GM23338 (cell line): ENCODE data around the gene MYO1E. TPM values are rescaled to one million over a fixed set of nuclear protein-coding genes. Genes with fewer than 3 reads are reported as not detected.

Experiments
- ATAC-seq: fragments of 200-7000 bp; cut with Tn5 transposase; 3 replicates; pipeline ENCODE4 v1.9.1; 2020
- DNase-seq: peaks from one replicate; pipeline ENCODE4 v3.0.0-alpha.2; 2015; ENCODE audit warnings: low spot score
- H2AFZ ChIP-seq: fragments of 200-600 bp; sonication (generic); 2 replicates; pipeline ENCODE4 v1.8.0; 2016; ENCODE audit warnings: antibody characterized with exemption, mild to moderate bottlenecking, moderate library complexity
- H3F3A ChIP-seq: fragments of 200-600 bp; sonication (generic); replicated peaks from 2 replicates; pipeline ENCODE4 v1.8.0; 2017; ENCODE audit warnings: antibody characterized with exemption, mixed run types, low read depth
- H3K27ac ChIP-seq: fragments of 200-600 bp; sonication (generic); 2 replicates; pipeline ENCODE4 v1.6.1; 2016; ENCODE audit warnings: low read depth
- H3K27me3 ChIP-seq: fragments of 200-600 bp; sonication (generic); 2 replicates; pipeline ENCODE4 v1.8.0; 2016; ENCODE audit warnings: mild to moderate bottlenecking, mixed run types, moderate library complexity; ENCODE audit not compliant: insufficient read depth
- H3K36me3 ChIP-seq: fragments of 200-600 bp; sonication (generic); 2 replicates; pipeline ENCODE4 v1.8.0; 2016; ENCODE audit warnings: mild to moderate bottlenecking; ENCODE audit not compliant: insufficient read depth
- H3K4me1 ChIP-seq: fragments of 200-600 bp; sonication (generic); 2 replicates; pipeline ENCODE4 v1.8.0; 2016; ENCODE audit warnings: mild to moderate bottlenecking, moderate library complexity; ENCODE audit not compliant: insufficient read depth
- H3K4me2 ChIP-seq: fragments of 200-600 bp; sonication (generic); 2 replicates; pipeline ENCODE4 v1.7.1; 2017; ENCODE audit warnings: mixed run types
- H3K4me3 ChIP-seq: fragments of 200-600 bp; sonication (generic); 2 replicates; pipeline ENCODE4 v1.6.1; 2016; ENCODE audit warnings: mixed run types
- H3K79me2 ChIP-seq: fragments of 200-600 bp; sonication (generic); replicated peaks from 2 replicates; pipeline ENCODE4 v1.8.0; 2017; ENCODE audit warnings: mild to moderate bottlenecking; ENCODE audit not compliant: insufficient read depth
- H3K9me2 ChIP-seq: fragments of 200-600 bp; sonication (generic); 2 replicates; pipeline ENCODE4 v1.8.0; 2017; ENCODE audit not compliant: insufficient read depth
- H4K20me1 ChIP-seq: fragments of 200-600 bp; sonication (generic); replicated peaks from 2 replicates; pipeline ENCODE4 v1.8.0; 2017; ENCODE audit warnings: mild to moderate bottlenecking; ENCODE audit not compliant: insufficient read depth
- H3K27ac Mint-ChIP-seq: 2 replicates; pipeline ENCODE4 v1.8.0; 2020; ENCODE audit warnings: inconsistent platforms, mild to moderate bottlenecking, moderate library complexity, mixed read lengths
- H3K27me3 Mint-ChIP-seq: 3 replicates; pipeline ENCODE4 v1.8.0; 2022; ENCODE audit warnings: low read depth, mild to moderate bottlenecking, moderate library complexity, mixed read lengths, inconsistent platforms; ENCODE audit not compliant: insufficient read depth, poor library complexity
- H3K36me3 Mint-ChIP-seq: 3 replicates; pipeline ENCODE4 v1.8.0; 2021; ENCODE audit warnings: low read depth, mild to moderate bottlenecking, inconsistent platforms, moderate library complexity, mixed read lengths
- H3K4me1 Mint-ChIP-seq: 3 replicates; pipeline ENCODE4 v1.8.0; 2020; ENCODE audit warnings: mild to moderate bottlenecking, inconsistent platforms, mixed read lengths
- H3K4me3 Mint-ChIP-seq: 3 replicates; pipeline ENCODE4 v1.8.0; 2021; ENCODE audit warnings: moderate library complexity, mild to moderate bottlenecking, inconsistent platforms, mixed read lengths
- H3K9me3 Mint-ChIP-seq: 3 replicates; pipeline ENCODE4 v1.8.0; 2020; ENCODE audit warnings: moderate library complexity, mild to moderate bottlenecking, inconsistent platforms, mixed read lengths
- CREB1 ChIP-seq: fragments of 250-450 bp; sonication (Bioruptor Pico); IDR thresholded peaks from 2 replicates; pipeline ENCODE4 v1.5.0; 2020; ENCODE audit warnings: low read depth, mild to moderate bottlenecking, moderate library complexity
- EZH2 ChIP-seq: fragments of 200-600 bp; sonication (generic); IDR thresholded peaks from one replicate; pipeline ENCODE4 v1.8.0; 2017; ENCODE audit warnings: antibody characterized with exemption, mild to moderate bottlenecking, low read depth; ENCODE audit not compliant: unreplicated experiment
- EZH2phosphoT487 ChIP-seq: fragments of 200-600 bp; sonication (generic); IDR thresholded peaks from one replicate; pipeline ENCODE4 v1.8.1; 2018; ENCODE audit warnings: antibody characterized with exemption; ENCODE audit not compliant: unreplicated experiment
- JUNB ChIP-seq: IDR thresholded peaks from one replicate; pipeline ENCODE4 v1.6.1; 2016; ENCODE audit warnings: antibody characterized with exemption; ENCODE audit not compliant: unreplicated experiment
- NANOG ChIP-seq: IDR thresholded peaks from 2 replicates; pipeline ENCODE4 v1.6.1; 2016; ENCODE audit warnings: antibody characterized with exemption, borderline replicate concordance
- POLR2AphosphoS5 ChIP-seq: IDR thresholded peaks from 2 replicates; pipeline ENCODE4 v1.6.1; 2016; ENCODE audit warnings: antibody characterized with exemption, low read depth
- STAT1 ChIP-seq: IDR thresholded peaks from one replicate; pipeline ENCODE4 v1.6.1; 2016; ENCODE audit warnings: antibody characterized with exemption; ENCODE audit not compliant: unreplicated experiment
- ZNF114 ChIP-seq: fragments of 250-450 bp; sonication (Bioruptor Pico); IDR thresholded peaks from 2 replicates; pipeline ENCODE4 v1.5.0; 2020; ENCODE audit warnings: mild to moderate bottlenecking, moderate library complexity
- polyA plus RNA-seq: library from polyadenylated mRNA; unstranded; fragments of >200 nt; fragmentation: Nextera tagmentation; extraction: Ambion mirVana; gene quantifications from 2 replicates; pipeline ENCODE4 v1.2.1, GENCODE V29; 2016
- total RNA-seq: library from RNA; depleted of rRNA; stranded (reverse); fragments of >200 nt; shearing (Covaris generic); gene quantifications from 2 replicates; pipeline ENCODE4 v1.2.3, GENCODE V29; 2014
- TF ChIP-seq, protein P1 (sequence below): fragments of 250-450 bp; sonication (Bioruptor Pico); IDR thresholded peaks from 2 replicates; pipeline ENCODE4 v1.5.0; 2020; ENCODE audit warnings: mild to moderate bottlenecking, moderate library complexity
- TF ChIP-seq, protein P2 (sequence below), 2 experiments: fragments of 200-600 bp in 1 of 2; sonication (generic) in 1 of 2; conservative IDR thresholded peaks; 2 replicates each; pipeline versions ENCODE4 v1.5.1 to v1.6.1; 2016 to 2017; ENCODE audit warnings: antibody characterized with exemption in 2 of 2, low read depth in 2 of 2, mild to moderate bottlenecking in 2 of 2, moderate library complexity in 1 of 2

MYO1E gene
- total and polyA plus RNA-seq, 2 experiments from 2014 or later: 68.3 to 131 TPM

DNA sequence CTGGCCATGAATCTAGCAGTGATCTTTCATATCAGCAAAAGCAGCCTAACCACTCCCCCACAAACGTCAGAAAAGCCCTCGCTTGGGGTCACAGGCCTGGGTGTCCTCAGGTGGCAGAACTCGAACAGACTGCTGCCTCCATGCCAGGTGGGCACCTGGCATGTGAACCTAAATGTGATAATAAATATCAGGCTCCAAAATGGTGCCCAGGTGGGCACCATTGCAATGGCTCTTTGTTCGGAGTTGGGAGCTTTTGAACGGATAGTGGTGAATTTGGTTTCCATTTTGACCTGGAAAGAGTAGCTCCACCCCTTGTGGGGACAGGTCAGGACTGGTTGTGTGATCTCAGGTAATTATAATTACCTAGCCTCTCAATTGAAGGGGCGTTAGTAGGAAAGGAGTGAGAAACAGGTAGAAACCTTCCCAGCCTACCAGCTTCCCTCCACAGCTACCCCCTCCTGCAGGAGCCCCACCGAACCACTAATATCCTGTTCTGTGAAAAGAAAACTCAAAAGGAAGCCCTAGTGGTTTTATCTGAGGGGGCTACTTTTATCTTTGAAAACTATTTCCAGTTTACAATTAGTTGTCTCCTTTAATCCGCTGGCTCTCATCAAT, 18.1 kb downstream of the MYO1E start:
- peak overlapping the region; percentile 98 for H3K27ac ChIP-seq
- peaks cover 24% of the 10 kb centered on the region for H3K27me3 Mint-ChIP-seq
- DNase-seq: peak; percentile 86

DNA sequence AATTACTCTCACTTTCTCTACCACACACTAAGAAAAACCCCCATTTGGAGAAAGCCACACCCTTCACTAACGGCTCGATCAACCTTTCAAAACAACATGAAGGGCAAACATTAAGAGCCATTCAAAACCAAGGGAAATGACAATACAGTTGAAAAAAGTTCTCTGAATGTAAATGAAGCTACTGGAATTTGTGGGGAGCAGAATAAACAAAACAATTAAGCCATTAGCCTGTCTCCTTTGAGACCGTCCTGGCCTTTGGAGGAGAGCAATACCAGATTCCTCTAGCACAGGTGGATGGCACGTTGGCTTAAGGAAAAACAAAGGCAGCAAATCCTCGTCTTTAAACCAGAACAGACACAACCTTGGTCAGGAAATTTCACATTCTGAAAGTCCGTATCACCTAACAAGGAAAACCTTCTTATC, 18.7 kb downstream of the MYO1E start:
- Mint-ChIP-seq H3K9me3 (no peaks in the 10 kb centered on the region; the same call in 2 of the 3 replicates), H3K4me1 (peaks cover 62% of the 10 kb centered on the region), H3K27me3 (peaks cover 22% of the 10 kb centered on the region), H3K4me3 (peak overlapping the region; percentile 67), H3K36me3 (peaks cover 9% of the 10 kb centered on the region), H3K27ac (peak overlapping the region; percentile 98)
- H3K4me1 ChIP-seq: peaks cover 58% of the 10 kb centered on the region
- peak overlapping the region; percentile 41 for H3K4me3 ChIP-seq
- peak overlapping the region; percentile 62 for H3K4me2 ChIP-seq
- H3K79me2 ChIP-seq: peaks cover 74% of the 10 kb centered on the region
- H3K36me3 ChIP-seq: no peaks in the 10 kb centered on the region
- ATAC-seq: peak; percentile 86
- no peaks in the 10 kb centered on the region for H4K20me1 ChIP-seq
- H3K27ac ChIP-seq: peak overlapping the region; percentile 98
- H3K27me3 ChIP-seq: no peaks in the 10 kb centered on the region
- H2AFZ ChIP-seq: no peak overlapping the region
- peak; percentile 94 for DNase-seq
- 0 out of 2 replicates have a peak, but pooled peaks cover 4% of the 10 kb centered on the region for H3F3A ChIP-seq
- no peaks in the 10 kb centered on the region for H3K9me2 ChIP-seq
- TF ChIP-seq POLR2AphosphoS5 (peak; percentile 16; the same call in 1 of the 2 replicates), JUNB (no peak), STAT1 (no peak), ZNF114 (CRISPR knock-in tag) (no peak), EZH2 (no peak)
- TF ChIP-seq, protein P1, sequence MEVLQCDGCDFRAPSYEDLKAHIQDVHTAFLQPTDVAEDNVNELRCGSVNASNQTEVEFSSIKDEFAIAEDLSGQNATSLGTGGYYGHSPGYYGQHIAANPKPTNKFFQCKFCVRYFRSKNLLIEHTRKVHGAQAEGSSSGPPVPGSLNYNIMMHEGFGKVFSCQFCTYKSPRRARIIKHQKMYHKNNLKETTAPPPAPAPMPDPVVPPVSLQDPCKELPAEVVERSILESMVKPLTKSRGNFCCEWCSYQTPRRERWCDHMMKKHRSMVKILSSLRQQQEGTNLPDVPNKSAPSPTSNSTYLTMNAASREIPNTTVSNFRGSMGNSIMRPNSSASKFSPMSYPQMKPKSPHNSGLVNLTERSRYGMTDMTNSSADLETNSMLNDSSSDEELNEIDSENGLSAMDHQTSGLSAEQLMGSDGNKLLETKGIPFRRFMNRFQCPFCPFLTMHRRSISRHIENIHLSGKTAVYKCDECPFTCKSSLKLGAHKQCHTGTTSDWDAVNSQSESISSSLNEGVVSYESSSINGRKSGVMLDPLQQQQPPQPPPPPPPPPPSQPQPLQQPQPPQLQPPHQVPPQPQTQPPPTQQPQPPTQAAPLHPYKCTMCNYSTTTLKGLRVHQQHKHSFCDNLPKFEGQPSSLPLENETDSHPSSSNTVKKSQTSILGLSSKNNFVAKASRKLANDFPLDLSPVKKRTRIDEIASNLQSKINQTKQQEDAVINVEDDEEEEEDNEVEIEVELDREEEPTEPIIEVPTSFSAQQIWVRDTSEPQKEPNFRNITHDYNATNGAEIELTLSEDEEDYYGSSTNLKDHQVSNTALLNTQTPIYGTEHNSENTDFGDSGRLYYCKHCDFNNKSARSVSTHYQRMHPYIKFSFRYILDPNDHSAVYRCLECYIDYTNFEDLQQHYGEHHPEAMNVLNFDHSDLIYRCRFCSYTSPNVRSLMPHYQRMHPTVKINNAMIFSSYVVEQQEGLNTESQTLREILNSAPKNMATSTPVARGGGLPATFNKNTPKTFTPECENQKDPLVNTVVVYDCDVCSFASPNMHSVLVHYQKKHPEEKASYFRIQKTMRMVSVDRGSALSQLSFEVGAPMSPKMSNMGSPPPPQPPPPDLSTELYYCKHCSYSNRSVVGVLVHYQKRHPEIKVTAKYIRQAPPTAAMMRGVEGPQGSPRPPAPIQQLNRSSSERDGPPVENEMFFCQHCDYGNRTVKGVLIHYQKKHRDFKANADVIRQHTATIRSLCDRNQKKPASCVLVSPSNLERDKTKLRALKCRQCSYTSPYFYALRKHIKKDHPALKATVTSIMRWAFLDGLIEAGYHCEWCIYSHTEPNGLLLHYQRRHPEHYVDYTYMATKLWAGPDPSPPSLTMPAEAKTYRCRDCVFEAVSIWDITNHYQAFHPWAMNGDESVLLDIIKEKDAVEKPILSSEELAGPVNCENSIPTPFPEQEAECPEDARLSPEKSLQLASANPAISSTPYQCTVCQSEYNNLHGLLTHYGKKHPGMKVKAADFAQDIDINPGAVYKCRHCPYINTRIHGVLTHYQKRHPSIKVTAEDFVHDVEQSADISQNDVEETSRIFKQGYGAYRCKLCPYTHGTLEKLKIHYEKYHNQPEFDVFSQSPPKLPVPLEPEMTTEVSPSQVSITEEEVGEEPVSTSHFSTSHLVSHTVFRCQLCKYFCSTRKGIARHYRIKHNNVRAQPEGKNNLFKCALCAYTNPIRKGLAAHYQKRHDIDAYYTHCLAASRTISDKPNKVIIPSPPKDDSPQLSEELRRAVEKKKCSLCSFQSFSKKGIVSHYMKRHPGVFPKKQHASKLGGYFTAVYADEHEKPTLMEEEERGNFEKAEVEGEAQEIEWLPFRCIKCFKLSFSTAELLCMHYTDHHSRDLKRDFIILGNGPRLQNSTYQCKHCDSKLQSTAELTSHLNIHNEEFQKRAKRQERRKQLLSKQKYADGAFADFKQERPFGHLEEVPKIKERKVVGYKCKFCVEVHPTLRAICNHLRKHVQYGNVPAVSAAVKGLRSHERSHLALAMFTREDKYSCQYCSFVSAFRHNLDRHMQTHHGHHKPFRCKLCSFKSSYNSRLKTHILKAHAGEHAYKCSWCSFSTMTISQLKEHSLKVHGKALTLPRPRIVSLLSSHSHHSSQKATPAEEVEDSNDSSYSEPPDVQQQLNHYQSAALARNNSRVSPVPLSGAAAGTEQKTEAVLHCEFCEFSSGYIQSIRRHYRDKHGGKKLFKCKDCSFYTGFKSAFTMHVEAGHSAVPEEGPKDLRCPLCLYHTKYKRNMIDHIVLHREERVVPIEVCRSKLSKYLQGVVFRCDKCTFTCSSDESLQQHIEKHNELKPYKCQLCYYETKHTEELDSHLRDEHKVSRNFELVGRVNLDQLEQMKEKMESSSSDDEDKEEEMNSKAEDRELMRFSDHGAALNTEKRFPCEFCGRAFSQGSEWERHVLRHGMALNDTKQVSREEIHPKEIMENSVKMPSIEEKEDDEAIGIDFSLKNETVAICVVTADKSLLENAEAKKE (CRISPR knock-in tag): peak; percentile 73; the same call in 1 of the 2 replicates

More for the DNA sequence above, 18.1 kb downstream of the MYO1E start:
- peak overlapping the region; percentile 41 for H3K4me3 ChIP-seq
- Mint-ChIP-seq H3K27ac (peak overlapping the region; percentile 98), H3K36me3 (peaks cover 9% of the 10 kb centered on the region), H3K4me3 (peak overlapping the region; percentile 67), H3K9me3 (no peaks in the 10 kb centered on the region; the same call in 2 of the 3 replicates), H3K4me1 (peaks cover 59% of the 10 kb centered on the region)
- no peaks in the 10 kb centered on the region for H3K27me3 ChIP-seq
- H3K4me2 ChIP-seq: peak overlapping the region; percentile 62
- TF ChIP-seq STAT1 (no peak), NANOG (no peak), CREB1 (CRISPR knock-in tag) (no peak), EZH2phosphoT487 (no peak), POLR2AphosphoS5 (no peak; the same call in 1 of the 2 replicates)
- TF ChIP-seq, protein P2, sequence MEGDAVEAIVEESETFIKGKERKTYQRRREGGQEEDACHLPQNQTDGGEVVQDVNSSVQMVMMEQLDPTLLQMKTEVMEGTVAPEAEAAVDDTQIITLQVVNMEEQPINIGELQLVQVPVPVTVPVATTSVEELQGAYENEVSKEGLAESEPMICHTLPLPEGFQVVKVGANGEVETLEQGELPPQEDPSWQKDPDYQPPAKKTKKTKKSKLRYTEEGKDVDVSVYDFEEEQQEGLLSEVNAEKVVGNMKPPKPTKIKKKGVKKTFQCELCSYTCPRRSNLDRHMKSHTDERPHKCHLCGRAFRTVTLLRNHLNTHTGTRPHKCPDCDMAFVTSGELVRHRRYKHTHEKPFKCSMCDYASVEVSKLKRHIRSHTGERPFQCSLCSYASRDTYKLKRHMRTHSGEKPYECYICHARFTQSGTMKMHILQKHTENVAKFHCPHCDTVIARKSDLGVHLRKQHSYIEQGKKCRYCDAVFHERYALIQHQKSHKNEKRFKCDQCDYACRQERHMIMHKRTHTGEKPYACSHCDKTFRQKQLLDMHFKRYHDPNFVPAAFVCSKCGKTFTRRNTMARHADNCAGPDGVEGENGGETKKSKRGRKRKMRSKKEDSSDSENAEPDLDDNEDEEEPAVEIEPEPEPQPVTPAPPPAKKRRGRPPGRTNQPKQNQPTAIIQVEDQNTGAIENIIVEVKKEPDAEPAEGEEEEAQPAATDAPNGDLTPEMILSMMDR (conservative IDR thresholded peaks at IDR 0.05; ENCODE audit: low read depth in 2 of 2): no peak
- no peaks in the 10 kb centered on the region for H3K9me2 ChIP-seq
- H4K20me1 ChIP-seq: no peaks in the 10 kb centered on the region
- H3K4me1 ChIP-seq: peaks cover 58% of the 10 kb centered on the region
- peak; percentile 74 for ATAC-seq
- no peak overlapping the region for H2AFZ ChIP-seq
- H3F3A ChIP-seq: 0 out of 2 replicates have a peak, but pooled peaks cover 4% of the 10 kb centered on the region
- H3K79me2 ChIP-seq: peaks cover 72% of the 10 kb centered on the region
- no peaks in the 10 kb centered on the region for H3K36me3 ChIP-seq
